HG03095 (cell line): Measurements from ENCODE around the gene IQGAP3.
A peak's percentile ranks its signal among the peaks of the same experiment; 100 is the strongest.
"Not testable (repeated sequence)": the region's sequence is repeated elsewhere in the genome, so short reads cannot be mapped to it uniquely, and the experiment has no call there.

Source experiments
- ATAC-seq: cut with Tn5 transposase; IDR thresholded peaks from one replicate; pipeline ENCODE4 v1.9.1; 2021; ENCODE audit warnings: moderate library complexity; ENCODE audit not compliant: unreplicated experiment

IQGAP3 gene

DNA sequence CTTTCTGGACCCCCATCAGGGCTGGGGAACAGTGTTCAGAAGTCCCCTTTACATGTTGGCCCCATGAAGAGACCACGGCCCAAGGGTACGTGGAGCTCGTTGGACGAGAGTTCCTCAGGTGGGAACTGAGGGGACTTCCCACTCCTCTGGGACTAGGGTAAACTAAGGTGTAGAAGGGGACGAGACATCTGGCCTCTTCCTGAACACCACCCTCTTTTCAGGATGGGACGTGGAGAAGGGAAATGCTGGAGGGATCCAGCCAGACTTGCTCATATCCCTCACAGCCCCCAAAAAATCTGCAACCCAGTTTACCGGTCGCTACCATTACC is 21.3 kb upstream of the IQGAP3 start:
- no peak for ATAC-seq

DNA sequence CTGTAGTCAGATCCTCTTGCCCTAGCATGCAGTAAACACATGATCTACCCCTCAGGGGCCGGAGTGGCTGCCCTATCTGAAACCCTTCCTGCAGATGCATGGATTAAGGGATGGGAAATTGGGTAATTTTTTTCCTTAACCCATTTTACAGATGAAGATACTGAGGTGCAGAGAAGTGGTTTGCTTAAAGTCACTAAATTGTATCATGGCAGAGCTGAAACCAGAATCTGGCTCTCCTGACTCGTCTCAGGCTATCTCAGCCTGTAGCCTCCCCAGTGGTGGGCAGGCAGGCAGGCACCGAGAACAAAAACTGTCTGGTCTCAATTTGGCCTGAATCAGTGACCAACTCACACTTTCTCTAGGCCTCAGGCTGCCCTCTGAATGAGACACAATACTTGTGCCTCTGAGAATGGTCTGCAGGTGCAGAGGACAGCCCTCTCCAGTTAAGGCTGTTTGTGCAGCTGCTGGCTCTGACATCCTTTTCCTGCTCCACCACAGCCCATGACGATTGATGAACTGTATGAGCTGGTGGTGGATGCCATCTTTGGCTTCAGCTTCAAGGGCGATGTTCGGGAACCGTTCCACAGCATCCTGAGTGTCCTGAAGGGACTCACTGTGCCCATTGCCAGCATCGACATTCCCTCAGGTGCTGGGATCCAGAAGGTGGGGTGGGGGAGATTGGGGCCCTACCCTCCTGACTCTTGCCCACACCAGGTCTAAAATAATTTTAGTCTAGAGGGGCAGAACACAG is 20.7 kb upstream of the IQGAP3 start:
- ATAC-seq, result no peak

DNA sequence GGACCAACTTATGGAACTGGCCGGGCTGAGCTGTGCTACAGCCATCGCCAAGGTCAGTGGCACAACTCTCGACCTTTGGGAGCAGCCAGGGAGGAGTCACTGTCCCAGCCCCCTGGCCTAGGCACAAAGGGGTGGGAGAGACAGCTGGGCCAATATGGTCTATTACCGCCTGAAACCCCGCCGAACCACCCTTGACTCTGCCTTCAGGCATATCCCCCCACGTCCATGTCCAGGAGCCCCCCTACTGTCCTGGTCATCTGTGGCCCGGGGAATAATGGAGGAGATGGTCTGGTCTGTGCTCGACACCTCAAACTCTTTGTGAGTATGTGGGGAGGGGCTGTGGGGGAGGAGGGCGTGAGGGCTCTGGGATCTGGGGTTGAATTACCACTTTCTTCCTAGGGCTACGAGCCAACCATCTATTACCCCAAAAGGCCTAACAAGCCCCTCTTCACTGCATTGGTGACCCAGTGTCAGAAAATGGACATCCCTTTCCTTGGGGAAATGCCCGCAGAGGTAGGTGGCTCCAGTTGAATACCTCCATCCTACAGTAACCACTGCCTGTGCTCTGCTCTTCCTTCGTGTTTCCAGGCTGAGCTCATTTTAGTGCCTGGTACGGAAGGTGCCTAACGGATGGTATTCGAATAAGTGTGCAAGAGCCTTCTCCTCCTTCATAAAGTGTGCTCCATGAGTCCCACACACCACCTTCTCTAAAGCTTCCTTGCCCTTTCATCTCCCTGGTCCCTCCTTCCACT is 20.0 kb upstream of the IQGAP3 start:
- ATAC-seq, result no peak

DNA sequence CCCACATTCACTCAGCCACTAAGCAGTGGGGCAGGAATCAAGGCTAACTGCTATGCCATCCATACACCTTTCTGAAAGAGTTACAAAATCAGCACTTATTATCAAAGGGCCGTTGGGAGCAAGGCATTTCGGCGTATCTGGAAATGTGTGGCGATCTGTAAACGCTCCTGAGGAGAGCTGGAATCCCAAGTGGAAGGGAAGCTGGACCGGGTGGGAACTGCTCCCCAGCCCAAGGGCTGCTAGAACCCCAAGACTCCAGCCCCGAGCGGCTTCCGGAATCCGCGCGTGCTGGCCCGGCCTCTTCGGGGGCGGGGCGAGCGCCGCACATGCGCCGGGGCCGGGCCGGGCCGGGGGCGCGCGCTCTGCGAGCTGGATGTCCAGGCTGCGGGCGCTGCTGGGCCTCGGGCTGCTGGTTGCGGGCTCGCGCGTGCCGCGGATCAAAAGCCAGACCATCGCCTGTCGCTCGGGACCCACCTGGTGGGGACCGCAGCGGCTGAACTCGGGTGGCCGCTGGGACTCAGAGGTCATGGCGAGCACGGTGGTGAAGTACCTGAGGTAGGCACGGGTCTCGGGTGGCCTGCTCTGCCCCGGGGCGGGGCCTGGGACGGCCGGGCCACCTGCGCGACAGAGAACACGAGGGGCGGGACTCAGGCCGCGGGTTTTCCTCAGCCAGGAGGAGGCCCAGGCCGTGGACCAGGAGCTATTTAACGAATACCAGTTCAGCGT is 19.2 kb upstream of the IQGAP3 start, which contains the start of gene NAXE:
TSS of gene NAXE (plus strand) at position 345 of the 726 bp plus-strand sequence. CDS start at position 374, 29 bp downstream.
- peak; percentile 77 for ATAC-seq

DNA sequence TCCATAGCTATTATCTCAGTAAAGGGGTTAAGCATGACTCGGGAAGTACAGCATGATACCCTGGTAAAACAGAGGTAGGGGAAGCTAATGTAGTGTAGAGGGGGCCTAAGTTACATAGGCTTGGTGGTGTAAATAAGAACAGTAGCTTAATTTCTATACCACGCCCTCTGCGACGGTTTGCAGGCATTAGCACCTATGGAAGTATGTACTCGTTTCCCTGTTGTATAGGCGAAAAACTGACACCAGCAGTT is 18.7 kb upstream of the IQGAP3 start:
- ATAC-seq, result no peak

DNA sequence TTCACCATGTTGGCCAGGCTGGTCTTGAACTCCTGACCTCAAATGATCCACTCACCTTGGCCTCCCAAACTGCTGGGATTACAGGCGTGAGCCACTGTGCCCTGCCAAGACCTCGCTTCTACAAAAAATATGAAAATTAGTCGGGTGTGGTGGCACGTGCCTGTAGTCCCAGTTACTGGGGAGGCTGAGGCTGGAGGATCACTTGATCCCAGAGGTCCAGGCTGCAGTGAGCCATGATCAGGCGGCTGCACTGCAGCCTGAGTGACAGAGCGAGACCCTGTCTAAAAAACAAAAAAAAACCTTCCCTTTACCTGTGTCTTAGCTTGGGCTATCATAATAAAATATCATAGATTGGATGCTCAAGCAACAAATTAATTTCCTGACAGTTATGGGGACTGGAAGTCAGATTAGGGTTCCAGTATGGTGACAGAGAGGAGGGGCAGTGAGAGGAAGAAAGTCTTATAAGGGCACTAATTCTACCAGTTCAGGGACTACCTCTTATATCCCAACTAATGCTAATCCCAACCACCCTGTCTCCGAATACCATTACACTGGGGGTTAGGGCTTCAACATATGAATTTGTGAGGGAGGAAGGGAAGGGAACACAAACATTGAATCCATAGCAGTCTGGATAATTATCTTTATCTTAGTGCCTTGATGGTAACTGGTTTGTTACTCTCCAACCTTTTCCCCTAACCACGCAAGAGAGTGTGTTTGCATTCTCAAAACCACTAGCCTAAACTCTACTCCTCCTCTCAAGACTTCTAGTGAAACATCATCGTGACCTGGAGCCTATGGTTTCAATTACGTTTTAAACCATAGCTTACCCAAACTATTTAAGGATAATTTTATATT is 18.2 kb upstream of the IQGAP3 start:
- ATAC-seq, result no peak

DNA sequence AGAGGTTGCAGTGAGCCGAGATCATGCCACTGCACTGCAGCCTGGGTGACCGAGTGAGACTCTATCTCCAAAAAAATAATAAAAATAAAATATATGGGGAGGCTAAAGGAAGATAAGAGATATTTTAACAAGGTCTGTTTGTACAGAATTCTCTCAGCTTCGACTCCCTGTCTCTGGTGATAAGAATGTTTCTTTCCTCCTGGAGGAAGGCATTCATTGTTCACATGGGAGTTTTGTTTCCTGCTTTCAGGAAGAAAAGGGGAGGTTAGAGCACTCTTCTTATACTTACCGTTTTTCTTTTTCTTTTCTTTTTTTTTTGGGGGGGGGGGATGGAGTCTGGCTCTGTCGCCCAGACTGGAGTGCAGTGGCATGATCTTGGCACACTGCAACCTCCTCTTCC is 17.2 kb upstream of the IQGAP3 start:
- no peak for ATAC-seq

DNA sequence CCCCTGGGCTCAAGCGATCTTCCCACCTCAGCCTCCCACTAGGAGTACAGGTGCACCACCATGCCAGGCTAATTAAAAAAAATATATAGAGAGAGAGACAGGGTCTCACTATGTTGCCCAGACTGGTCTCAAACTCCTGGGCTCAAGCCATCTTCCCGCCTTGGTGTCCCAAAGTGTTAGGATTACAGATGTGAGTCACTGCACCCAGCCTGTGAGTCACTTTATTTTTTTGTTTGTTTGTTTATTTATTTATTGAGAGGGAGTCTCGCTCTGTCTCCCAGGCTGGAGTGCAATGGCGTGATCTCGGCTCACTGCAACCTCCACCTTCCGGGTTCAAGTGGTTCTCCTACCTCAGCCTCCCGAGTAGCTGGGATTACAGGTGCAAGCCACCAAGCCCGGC is 15.6 kb upstream of the IQGAP3 start:
- ATAC-seq, result not testable (repeated sequence)

DNA sequence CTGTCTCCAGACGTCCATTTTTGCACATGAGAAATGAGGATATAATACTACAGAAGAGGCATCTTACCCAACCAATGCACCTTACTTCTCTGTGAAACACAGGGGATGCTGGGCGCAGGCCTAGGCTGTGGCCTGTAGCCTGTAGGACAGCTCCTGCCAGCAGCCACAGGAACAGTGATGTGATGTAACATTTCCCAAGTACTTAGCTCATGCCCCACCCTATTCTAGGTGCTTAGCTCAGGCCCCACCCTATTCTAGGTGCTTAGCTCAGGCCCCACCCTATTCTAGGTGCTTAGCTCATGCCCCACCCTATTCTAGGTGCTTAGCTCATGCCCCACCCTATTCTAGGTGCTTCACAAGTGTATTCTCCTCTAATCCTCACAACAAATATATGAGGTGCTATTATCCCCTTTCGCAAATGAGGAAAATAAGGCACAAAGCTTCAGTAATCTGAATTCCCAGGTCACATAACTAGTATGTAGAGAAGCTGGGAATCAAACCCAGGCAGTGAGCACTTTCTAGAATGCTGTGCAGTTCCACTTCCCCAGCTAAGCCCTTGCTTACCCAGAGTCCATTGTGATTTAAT is 14.6 kb upstream of the IQGAP3 start:
- ATAC-seq, result no peak

DNA sequence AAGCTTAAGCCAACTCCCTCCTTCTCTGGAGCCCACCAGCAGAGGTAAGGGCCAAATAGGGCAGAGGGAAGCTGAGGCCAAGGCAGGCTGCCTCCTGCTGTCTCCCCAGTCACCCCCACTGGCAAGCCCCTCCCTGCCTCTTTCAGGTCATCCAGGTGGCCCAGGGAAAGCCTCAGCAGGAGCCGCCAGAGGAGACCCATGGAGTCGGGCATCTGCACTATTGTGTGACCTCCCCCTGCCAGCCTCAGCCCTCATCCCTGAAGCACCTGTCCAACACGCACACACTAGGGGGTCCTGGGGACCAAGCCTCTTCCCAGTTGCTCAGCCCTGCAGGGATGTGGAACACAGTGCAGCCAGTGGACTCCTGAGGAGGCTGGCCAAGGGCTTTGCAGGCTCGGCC is 14.0 kb upstream of the IQGAP3 start:
- no peak for ATAC-seq

DNA sequence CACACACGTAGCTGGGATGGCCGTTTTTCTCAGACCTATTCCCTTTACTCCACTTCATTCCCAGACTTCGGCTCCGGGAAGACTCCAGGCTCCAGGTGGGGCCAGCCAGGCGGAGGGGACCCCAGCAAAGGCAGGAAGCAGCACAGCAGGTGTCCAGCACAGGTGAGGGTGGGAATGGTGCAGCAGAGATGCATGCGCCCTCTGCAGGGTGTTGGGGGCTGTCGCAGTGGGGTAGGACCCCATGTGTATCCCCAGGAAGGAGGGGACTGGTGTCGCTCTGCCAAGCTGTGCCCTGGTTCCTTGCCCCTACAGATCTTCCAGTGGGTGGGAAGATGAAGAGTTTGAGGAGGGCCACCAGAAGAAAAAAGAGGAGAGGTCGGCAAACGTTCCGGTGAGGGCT is 12.4 kb upstream of the IQGAP3 start:
- no peak for ATAC-seq

DNA sequence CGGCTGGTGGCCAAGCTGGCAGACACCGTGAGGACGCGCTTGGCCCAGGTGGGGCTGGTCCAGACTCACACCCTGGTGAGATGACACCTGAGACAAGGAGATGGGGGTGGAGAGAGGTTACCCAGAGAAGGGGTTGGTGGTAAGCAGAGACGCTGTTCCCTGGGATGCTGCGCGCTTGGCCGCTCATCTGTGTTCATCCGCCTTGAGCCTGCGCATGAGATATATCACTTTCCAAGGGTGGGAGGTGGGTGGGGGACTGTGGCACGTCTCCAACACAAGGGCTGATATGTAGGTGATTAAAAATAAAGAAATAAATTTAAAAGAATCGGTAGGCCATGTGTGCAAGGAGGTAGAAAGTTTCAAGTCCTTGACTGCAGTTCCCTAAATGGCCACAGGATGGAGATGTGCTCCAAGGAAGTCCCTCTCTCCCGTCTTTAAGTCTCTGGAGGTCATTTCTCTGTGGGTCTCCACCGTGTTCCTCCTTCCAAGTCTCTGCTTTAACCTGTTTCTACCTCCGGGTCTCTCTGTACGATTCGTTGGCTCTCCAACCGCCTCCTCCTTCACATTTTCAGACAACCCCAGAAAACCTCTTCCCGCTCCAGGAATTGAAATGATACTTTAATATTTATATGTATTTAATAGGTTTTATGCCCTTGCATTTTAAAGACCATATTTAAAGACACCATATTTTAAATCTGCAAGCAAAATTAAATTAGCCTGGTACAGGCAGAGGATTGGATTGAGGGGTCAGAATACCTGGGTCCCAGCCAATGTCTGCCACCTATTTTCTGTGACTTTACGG is 11.7 kb upstream of the IQGAP3 start:
- no peak for ATAC-seq

DNA sequence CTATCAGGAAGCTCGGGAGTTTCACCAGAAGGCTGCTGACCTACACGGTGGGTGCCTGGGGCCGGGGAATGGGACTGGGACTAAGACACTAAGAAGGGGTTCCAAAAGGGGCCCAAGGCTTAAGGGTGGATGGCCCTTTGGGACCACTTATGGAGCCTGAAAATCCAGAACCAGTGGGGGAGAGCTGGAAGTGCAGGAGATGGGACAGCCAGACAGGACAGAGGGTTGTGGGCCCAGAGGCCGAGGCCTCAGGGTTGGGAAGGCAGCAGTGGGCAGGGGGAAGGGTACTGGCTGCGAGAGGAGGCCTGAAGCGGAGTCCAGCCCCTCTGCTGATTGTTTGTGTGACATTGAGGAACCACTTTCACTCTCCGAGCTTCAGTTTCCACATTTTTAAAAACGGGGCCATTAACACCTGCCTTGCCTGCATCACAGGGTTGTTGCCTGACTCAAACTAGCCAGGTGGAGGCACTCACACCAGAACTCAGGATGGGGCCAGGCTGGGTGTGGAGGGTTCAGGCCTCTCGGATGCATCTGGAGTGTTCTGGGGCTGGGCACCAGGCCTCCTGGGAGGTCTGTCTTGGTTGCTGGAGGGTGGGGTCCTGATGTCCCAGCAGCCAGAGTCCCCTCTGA is 10.1 kb upstream of the IQGAP3 start:
- ATAC-seq, result no peak

DNA sequence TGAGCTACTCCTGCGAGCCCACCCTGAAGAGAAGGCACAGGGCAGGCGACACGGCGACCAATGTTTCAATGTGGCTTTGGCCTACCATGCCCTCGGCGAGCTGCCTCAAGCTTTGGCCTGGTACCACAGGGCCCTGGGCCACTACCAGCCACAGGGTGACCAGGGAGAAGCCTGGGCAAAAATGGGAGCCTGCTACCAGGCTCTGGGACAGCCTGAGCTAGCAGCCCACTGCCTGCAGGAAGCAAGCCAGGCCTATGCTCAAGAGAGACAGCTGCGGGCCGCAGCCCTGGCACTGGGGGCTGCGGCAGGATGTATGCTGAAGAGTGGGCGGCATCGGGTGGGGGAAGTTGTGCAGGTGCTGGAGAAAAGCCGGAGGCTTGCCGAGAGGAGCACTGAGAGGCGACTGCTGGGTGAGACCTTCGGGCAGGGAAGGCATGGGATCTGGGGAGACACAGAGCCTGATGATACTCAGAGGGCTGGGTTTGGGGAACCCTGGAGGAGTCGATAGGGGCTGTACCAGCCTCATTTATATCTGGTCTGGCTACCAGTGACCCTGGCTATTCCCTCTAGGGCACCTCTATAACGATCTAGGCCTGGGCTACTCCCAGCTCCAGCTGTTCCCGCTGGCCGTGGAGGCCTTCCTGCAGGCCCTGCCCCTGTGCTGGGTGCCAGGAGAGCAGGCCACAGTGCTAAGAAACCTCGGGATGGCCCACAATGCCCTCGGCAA is 9.5 kb upstream of the IQGAP3 start:
- ATAC-seq, result no peak

DNA sequence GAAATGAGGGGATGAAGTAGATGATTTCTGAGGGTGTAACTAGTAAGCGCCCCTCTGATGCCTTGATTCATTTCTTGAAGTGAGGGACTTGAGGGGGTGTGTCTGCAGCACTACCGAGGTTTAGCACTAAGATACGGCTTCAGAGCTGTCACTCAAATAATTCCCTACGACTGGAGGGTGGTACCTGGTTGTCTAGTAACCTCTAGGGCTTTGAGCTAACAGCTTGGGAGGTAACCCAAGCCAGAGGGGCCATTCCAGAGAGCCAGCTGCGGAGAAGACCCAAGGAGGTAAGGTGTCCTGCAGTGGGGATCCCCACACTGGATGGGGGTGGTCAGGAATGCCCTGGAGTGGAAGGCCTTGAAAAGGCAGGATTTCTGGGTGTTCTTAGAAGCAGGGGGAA is 7.1 kb upstream of the IQGAP3 start, which contains the start of gene TTC24:
TSS of gene TTC24 (plus strand) at position 252 of the 400 bp plus-strand sequence. CDS start 1,642 bp downstream, outside the sequence.
- ATAC-seq, result no peak

DNA sequence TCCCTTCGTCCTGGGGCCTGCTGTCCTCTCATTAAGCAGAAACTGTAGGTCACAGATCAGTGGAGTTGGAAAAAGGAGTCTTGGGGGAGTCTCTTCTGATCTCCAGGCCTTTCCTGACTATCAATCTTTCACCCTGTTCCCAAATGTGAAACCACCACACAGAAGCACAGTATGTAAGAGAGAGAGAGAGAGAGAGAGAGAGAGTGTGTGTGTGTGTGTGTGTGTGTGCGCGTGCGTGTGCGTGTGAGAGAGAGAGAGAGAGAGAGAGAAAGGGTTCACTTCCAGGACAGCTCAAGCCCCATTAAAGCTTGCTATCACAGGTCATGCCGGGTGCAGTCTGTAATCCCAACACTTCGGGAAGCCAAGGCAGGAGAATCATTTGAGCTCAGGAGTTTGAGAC is 5.7 kb upstream of the IQGAP3 start:
- no peak for ATAC-seq

DNA sequence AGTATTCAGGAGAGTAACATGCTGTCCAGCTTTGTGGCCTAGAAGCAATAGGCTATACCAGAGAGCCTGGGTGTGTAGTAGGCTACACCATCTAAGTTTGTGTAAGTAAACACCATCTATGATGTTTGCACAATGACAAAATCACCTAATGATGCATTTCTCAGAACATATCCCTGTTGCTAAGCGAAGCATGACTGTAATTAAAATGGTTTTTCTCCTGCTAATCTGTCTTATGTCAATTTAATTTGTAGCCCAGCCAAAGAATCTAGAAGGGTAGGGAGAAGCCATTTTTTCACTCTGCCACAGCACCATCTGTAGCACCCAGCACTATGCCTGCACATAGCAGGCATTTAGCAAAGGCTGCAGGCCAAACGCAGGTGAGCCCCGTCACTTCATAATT is 5.2 kb upstream of the IQGAP3 start:
- ATAC-seq, result no peak

DNA sequence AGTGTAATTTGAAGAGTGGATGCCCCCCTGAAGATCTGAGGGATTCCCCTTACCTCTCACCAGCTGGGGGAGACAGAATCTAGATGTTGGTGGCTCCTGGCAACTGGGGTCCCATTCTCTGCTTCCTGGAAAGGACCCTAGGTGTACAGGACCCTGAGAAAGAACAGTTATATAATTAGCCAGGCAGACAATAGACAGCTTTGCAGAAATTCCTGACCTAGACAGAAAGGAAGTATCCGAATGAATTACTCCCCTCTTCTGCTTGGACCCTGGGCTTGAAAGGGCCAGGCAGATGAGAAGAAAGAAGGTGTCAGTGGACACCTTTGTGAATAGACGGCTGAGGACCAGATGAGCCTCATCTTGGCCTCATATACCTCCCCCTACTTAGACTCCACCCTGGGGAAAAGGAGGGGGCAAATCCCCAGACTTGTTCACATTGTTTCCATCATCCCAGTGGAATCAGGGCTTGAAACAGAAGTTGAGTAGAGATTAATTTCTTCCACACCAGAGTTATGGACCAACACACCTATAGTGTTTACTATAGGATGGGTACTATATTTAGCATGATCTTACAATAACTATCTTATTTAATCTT is 1.8 kb upstream of the IQGAP3 start:
- ATAC-seq, result no peak

DNA sequence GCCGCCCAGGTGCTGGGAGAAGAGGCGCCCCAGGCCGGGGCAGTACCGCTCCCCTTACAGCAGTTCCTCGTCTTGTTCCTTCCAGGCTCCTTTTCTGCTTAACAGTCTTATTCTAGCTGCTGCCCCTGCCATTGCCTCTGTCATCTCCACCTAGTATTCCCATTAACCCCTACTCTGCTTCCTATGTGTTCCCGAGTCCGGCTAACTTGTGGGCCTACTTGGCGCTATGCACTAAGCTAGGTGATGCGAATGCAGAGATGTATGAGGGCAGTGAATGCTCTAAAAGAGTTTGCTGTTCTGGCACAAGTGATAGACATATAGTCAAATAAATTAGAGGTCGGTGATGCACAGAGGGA is 276 bp upstream of the IQGAP3 start:
- no peak for ATAC-seq
